Trophoblast cell (in vitro differentiated cells and primary cell): Measurements from ENCODE around the gene KANSL3.
A peak's percentile ranks its signal among the peaks of the same experiment; 100 is the strongest.

Source experiments
- DNase-seq, 2 donors: peaks; one replicate each; pipeline ENCODE4 v3.0.0-alpha.2; 2016
- H2AFZ ChIP-seq: 2 replicates; pipeline ENCODE4 v1.6.1; 2013; ENCODE audit warnings: low read length, moderate library complexity, mild to moderate bottlenecking; ENCODE audit not compliant: insufficient read depth, poor library complexity
- H2AK5ac ChIP-seq: 2 replicates; pipeline ENCODE4 v1.6.1; 2013; ENCODE audit warnings: mild to moderate bottlenecking, low read length
- H2BK120ac ChIP-seq: 2 replicates; pipeline ENCODE4 v1.6.1; 2013; ENCODE audit warnings: low read length, mild to moderate bottlenecking, moderate library complexity; ENCODE audit not compliant: insufficient read depth, poor library complexity
- H2BK12ac ChIP-seq: 2 replicates; pipeline ENCODE4 v1.6.1; 2013; ENCODE audit warnings: mild to moderate bottlenecking, low read length, moderate library complexity
- H2BK5ac ChIP-seq: 2 replicates; pipeline ENCODE4 v1.6.1; 2013; ENCODE audit warnings: low read length, low read depth, moderate library complexity, mild to moderate bottlenecking; ENCODE audit not compliant: poor library complexity
- H3K14ac ChIP-seq: 2 replicates; pipeline ENCODE4 v1.6.1; 2013; ENCODE audit warnings: mild to moderate bottlenecking, low read length
- H3K18ac ChIP-seq: 2 replicates; pipeline ENCODE4 v1.6.1; 2013; ENCODE audit warnings: mild to moderate bottlenecking, low read length
- H3K23ac ChIP-seq: 2 replicates; pipeline ENCODE4 v1.6.1; 2013; ENCODE audit warnings: low read length
- H3K27ac ChIP-seq: 2 replicates; pipeline ENCODE4 v1.5.1; 2013; ENCODE audit warnings: low read depth, mild to moderate bottlenecking, inconsistent platforms, low read length, moderate library complexity
- H3K27me3 ChIP-seq: 2 replicates; pipeline ENCODE4 v1.6.1; 2013; ENCODE audit warnings: inconsistent platforms, mild to moderate bottlenecking, low read length, moderate library complexity; ENCODE audit not compliant: insufficient read depth
- H3K36me3 ChIP-seq, 2 experiments: 1 replicate in 1 of 2; 2 replicates in 1 of 2; pipeline ENCODE4 v1.6.1; 2013; ENCODE audit warnings: low read length in 2 of 2, mild to moderate bottlenecking in 2 of 2, moderate library complexity in 1 of 2; ENCODE audit not compliant: insufficient read depth in 2 of 2, control insufficient read depth in 1 of 2
- H3K4ac ChIP-seq: 2 replicates; pipeline ENCODE4 v1.6.1; 2013; ENCODE audit warnings: low read depth, mild to moderate bottlenecking, low read length, moderate library complexity
- H3K4me1 ChIP-seq, 2 experiments: 1 replicate in 1 of 2; 2 replicates in 1 of 2; pipeline ENCODE4 v1.6.1; 2013; ENCODE audit warnings: low read length in 2 of 2, mild to moderate bottlenecking in 2 of 2, moderate library complexity in 1 of 2; ENCODE audit not compliant: insufficient read depth in 2 of 2, control insufficient read depth in 1 of 2
- H3K4me2 ChIP-seq: 2 replicates; pipeline ENCODE4 v1.6.1; 2013; ENCODE audit warnings: inconsistent platforms, mild to moderate bottlenecking, low read length, moderate library complexity
- H3K4me3 ChIP-seq: 2 replicates; pipeline ENCODE4 v1.5.1; 2013; ENCODE audit warnings: mild to moderate bottlenecking, low read depth, low read length, inconsistent platforms
- H3K79me1 ChIP-seq: one replicate; pipeline ENCODE4 v1.6.1; 2013; ENCODE audit warnings: low read length
- H3K79me2 ChIP-seq: 2 replicates; pipeline ENCODE4 v1.6.1; 2013; ENCODE audit warnings: low read length, mild to moderate bottlenecking; ENCODE audit not compliant: control insufficient read depth, insufficient read depth, poor library complexity
- H3K9ac ChIP-seq: 2 replicates; pipeline ENCODE4 v1.6.1; 2013; ENCODE audit warnings: mild to moderate bottlenecking, low read length
- H3K9me3 ChIP-seq: 2 replicates; pipeline ENCODE4 v1.6.1; 2013; ENCODE audit warnings: low read depth, mild to moderate bottlenecking, control low read depth, inconsistent platforms, low read length; ENCODE audit not compliant: insufficient read depth
- H4K12ac ChIP-seq: 2 replicates; pipeline ENCODE4 v1.6.1; 2013; ENCODE audit warnings: low read depth, mild to moderate bottlenecking, low read length, moderate library complexity
- H4K8ac ChIP-seq: 2 replicates; pipeline ENCODE4 v1.6.1; 2013; ENCODE audit warnings: low read depth, mild to moderate bottlenecking, low read length, moderate library complexity
- H4K91ac ChIP-seq: one replicate; pipeline ENCODE4 v1.6.1; 2013; ENCODE audit warnings: low read depth, mild to moderate bottlenecking, low read length, moderate library complexity
- WGBS: extraction: QIAGEN DNeasy Blood & Tissue Kit; methylation state at CpG from one replicate; pipeline ENCODE4 v1.1.7; 2013; ENCODE audit warnings: missing lambda C conversion rate; ENCODE audit not compliant: insufficient read length, insufficient coverage; ENCODE audit errors: extremely low coverage; 5-methylcytosine and 5-hydroxymethylcytosine counted together

Gene KANSL3

GRCh38 chr2:96683972-96684820 lies 46.1 kb upstream of the KANSL3 start:
- Histone ChIP-seq H3K79me2 (no peaks in the 10 kb centered on the region), H3K36me3 (no peaks in the 10 kb centered on the region), H3K4me3 (no peak overlapping the region), H3K9ac (no peak overlapping the region), H3K27ac (no peak overlapping the region), H3K23ac (no peak overlapping the region), H2BK5ac (no peak overlapping the region), H3K27me3 (no peaks in the 10 kb centered on the region), H4K91ac (no peak overlapping the region), H3K18ac (no peak overlapping the region), H3K9me3 (peaks cover 2% of the 10 kb centered on the region), H2AK5ac (no peak overlapping the region), H3K4ac (no peak overlapping the region), H2AFZ (no peak overlapping the region), H3K4me2 (no peak overlapping the region), H2BK120ac (no peak overlapping the region), H2BK12ac (no peak overlapping the region), H3K79me1 (no peaks in the 10 kb centered on the region), H3K4me1 (no peaks in the 10 kb centered on the region), H4K12ac (no peak overlapping the region), H4K8ac (no peak overlapping the region), H3K14ac (no peak overlapping the region)
- peak; percentile 90 to 94 for DNase-seq
- WGBS: no CpG with 5 or more reads among the region's 13 CpGs

- DNase-seq: no peak
- WGBS: no CpG with 5 or more reads among the region's 5 CpGs
These were observed 45.2 kb upstream of the KANSL3 start for GRCh38 chr2:96683307-96683706.

GRCh38 chr2:96681540-96681939 lies 43.4 kb upstream of the KANSL3 start:
- Histone ChIP-seq H3K9me3 (peaks cover 2% of the 10 kb centered on the region), H2AK5ac (no peak overlapping the region), H3K4me1 (no peaks in the 10 kb centered on the region), H3K79me2 (no peaks in the 10 kb centered on the region), H3K79me1 (no peaks in the 10 kb centered on the region), H2BK120ac (no peak overlapping the region), H3K4me2 (no peak overlapping the region), H3K4me3 (no peak overlapping the region), H4K91ac (no peak overlapping the region), H2AFZ (no peak overlapping the region), H4K8ac (no peak overlapping the region), H3K27ac (no peak overlapping the region), H3K4ac (no peak overlapping the region), H4K12ac (no peak overlapping the region), H3K18ac (no peak overlapping the region), H2BK12ac (no peak overlapping the region), H3K36me3 (no peaks in the 10 kb centered on the region), H3K9ac (no peak overlapping the region), H3K23ac (no peak overlapping the region), H3K27me3 (no peaks in the 10 kb centered on the region), H3K14ac (no peak overlapping the region), H2BK5ac (no peak overlapping the region)
- no CpG with 5 or more reads among the region's 4 CpGs for WGBS
- DNase-seq: no peak

More at GRCh38 chr2:96683307-96683706, 45.2 kb upstream of the KANSL3 start:
- no peak overlapping the region for H3K27ac ChIP-seq
- no peak overlapping the region for H3K4me2 ChIP-seq
- H3K9me3 ChIP-seq: peaks cover 2% of the 10 kb centered on the region
- H4K12ac ChIP-seq: no peak overlapping the region
- no peak overlapping the region for H3K4ac ChIP-seq
- H4K8ac ChIP-seq: no peak overlapping the region
- no peak overlapping the region for H3K18ac ChIP-seq
- H3K79me2 ChIP-seq: no peaks in the 10 kb centered on the region
- H2AFZ ChIP-seq: no peak overlapping the region
- H3K36me3 ChIP-seq: no peaks in the 10 kb centered on the region
- no peak overlapping the region for H3K23ac ChIP-seq
- no peak overlapping the region for H2AK5ac ChIP-seq
- H3K27me3 ChIP-seq: no peaks in the 10 kb centered on the region
- H2BK120ac ChIP-seq: no peak overlapping the region
- H2BK12ac ChIP-seq: no peak overlapping the region
- no peak overlapping the region for H4K91ac ChIP-seq
- H3K9ac ChIP-seq: no peak overlapping the region
- H3K4me1 ChIP-seq: no peaks in the 10 kb centered on the region
- no peak overlapping the region for H3K4me3 ChIP-seq
- H3K79me1 ChIP-seq: no peaks in the 10 kb centered on the region
- H3K14ac ChIP-seq: no peak overlapping the region
- no peak overlapping the region for H2BK5ac ChIP-seq

GRCh38 chr2:96680561-96681141 lies 42.5 kb upstream of the KANSL3 start:
- no peak overlapping the region for H4K8ac ChIP-seq
- H3K14ac ChIP-seq: no peak overlapping the region
- no peak overlapping the region for H2BK12ac ChIP-seq
- no peak for DNase-seq
- no CpG with 5 or more reads among the region's 5 CpGs for WGBS
- H3K27me3 ChIP-seq: no peaks in the 10 kb centered on the region
- no peaks in the 10 kb centered on the region for H3K79me1 ChIP-seq
- no peak overlapping the region for H2AFZ ChIP-seq
- H4K91ac ChIP-seq: no peak overlapping the region
- no peaks in the 10 kb centered on the region for H3K4me1 ChIP-seq
- H2BK5ac ChIP-seq: no peak overlapping the region
- H3K4ac ChIP-seq: no peak overlapping the region
- no peak overlapping the region for H3K23ac ChIP-seq
- H3K18ac ChIP-seq: no peak overlapping the region
- H3K36me3 ChIP-seq: no peaks in the 10 kb centered on the region
- no peak overlapping the region for H2AK5ac ChIP-seq
- H3K27ac ChIP-seq: no peak overlapping the region
- no peak overlapping the region for H2BK120ac ChIP-seq
- H3K4me3 ChIP-seq: no peak overlapping the region
- H4K12ac ChIP-seq: no peak overlapping the region
- no peaks in the 10 kb centered on the region for H3K79me2 ChIP-seq
- no peak overlapping the region for H3K4me2 ChIP-seq
- peaks cover 2% of the 10 kb centered on the region for H3K9me3 ChIP-seq
- H3K9ac ChIP-seq: no peak overlapping the region
